ENCODE results near the gene FBLN7.
"Not testable (repeated sequence)": the region's sequence is repeated elsewhere in the genome, so short reads cannot be mapped to it uniquely, and the experiment has no call there.

Gene FBLN7

DNA sequence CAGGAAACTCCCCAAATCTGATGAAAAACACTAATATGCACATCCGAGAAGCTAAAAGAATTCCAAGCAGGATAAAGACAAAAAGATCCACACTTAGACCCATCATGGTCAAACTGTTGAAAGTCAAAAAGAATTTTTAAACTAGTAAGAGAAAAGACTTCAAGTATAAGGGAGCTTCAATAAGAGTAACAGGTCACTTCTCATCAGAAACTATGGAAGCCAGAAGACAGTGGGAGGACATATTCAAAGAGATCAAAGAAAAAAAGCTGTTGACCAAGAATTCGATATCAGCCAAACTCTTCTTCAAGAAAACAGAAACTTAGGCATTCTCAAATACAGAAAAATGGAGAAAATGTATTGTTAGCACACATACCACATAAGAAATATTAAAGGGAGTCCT lies 66.2 kb downstream of the FBLN7 start:
- H3K36me3 ChIP-seq, result no peaks in the 10 kb centered on the region
- peaks cover 23 to 38% (median 27%) of the 10 kb centered on the region in 11 experiments for H3K9me3 ChIP-seq (replicated peaks in 1 of 11)
- H3K9ac ChIP-seq, result no peak overlapping the region
- no peaks in the 10 kb centered on the region for H3K27me3 ChIP-seq
- H3K4me2 ChIP-seq, result no peak overlapping the region
- H4K20me1 ChIP-seq, result no peaks in the 10 kb centered on the region
- H3K4me1 ChIP-seq, result peaks cover 0 to 17% (median 6%) of the 10 kb centered on the region in 10 experiments; a peak in 11 of 20 replicates
- TF ChIP-seq Cebpa-rat (IDR thresholded peaks at IDR 0.05), result no peak
- H3K4me3 ChIP-seq, result no peak overlapping the region
- H3K27ac ChIP-seq, result no peak overlapping the region

- H4K20me1 ChIP-seq, H3K4me1 ChIP-seq, H3K9ac ChIP-seq, H3K4me2 ChIP-seq, H3K4me3 ChIP-seq, H3K27me3 ChIP-seq, H3K27ac ChIP-seq: not testable (repeated sequence)
- Histone ChIP-seq H3K9me3 (replicated peaks in 1 of 11) (peaks cover 19 to 37% (median 25%) of the 10 kb centered on the region in 11 experiments), H3K36me3 (peaks cover 11 to 30% (median 18%) of the 10 kb centered on the region in 11 experiments; a peak in 21 of 22 replicates)
These were observed 69.7 kb downstream of the FBLN7 start for GRCh38 chr2:112207905-112208304.

DNA sequence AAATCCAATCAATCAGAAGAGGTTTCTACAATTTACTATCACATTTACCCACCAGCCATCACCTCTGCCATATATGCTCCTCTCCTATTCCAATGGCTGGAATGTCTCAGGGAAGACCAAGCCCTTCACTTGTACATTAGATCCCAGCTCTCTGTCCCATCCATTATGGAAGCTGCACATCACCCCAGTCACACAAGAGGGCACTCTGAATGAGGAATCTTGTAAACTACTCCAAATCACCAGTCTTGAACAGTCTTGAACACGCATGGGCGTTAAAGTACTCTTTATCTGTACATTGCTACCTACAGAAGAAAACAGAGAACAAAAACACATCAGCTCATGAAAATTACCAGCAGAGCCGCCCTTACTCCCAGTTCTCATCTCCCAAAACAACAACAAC lies 78.0 kb downstream of the FBLN7 start:
- no peak for TF ChIP-seq Cebpa-rat (IDR thresholded peaks at IDR 0.05)
- peaks cover 0 to 20% (median 9%) of the 10 kb centered on the region in 10 experiments; a peak in 12 of 20 replicates for H3K4me1 ChIP-seq
- no peaks in the 10 kb centered on the region for H3K27me3 ChIP-seq
- peaks cover 16 to 39% (median 34%) of the 10 kb centered on the region in 11 experiments for H3K9me3 ChIP-seq (replicated peaks in 1 of 11)
- no peaks in the 10 kb centered on the region for H4K20me1 ChIP-seq
- no peak overlapping the region for H3K27ac ChIP-seq
- H3K36me3 ChIP-seq, result peaks cover 36 to 65% (median 59%) of the 10 kb centered on the region in 11 experiments
- no peak overlapping the region for H3K4me3 ChIP-seq
- H3K4me2 ChIP-seq, result no peak overlapping the region
- H3K9ac ChIP-seq, result no peak overlapping the region

GRCh38 chr2:112217854-112218253 lies 79.7 kb downstream of the FBLN7 start:
- Histone ChIP-seq H3K27ac (no peak overlapping the region), H4K20me1 (no peaks in the 10 kb centered on the region), H3K9ac (no peak overlapping the region), H3K4me3 (no peak overlapping the region), H3K9me3 (replicated peaks in 1 of 11) (peaks cover 31 to 53% (median 47%) of the 10 kb centered on the region in 11 experiments), H3K36me3 (peaks cover 37 to 67% (median 60%) of the 10 kb centered on the region in 11 experiments), H3K4me1 (peaks cover 0 to 20% (median 12%) of the 10 kb centered on the region in 10 experiments; a peak in 12 of 20 replicates), H3K4me2 (peak overlapping the region in 5 of 11 experiments; percentile 3 to 66 (median 19); a peak in 7 of 22 replicates), H3K27me3 (no peaks in the 10 kb centered on the region)
- no peak for TF ChIP-seq Cebpa-rat (IDR thresholded peaks at IDR 0.05)

DNA sequence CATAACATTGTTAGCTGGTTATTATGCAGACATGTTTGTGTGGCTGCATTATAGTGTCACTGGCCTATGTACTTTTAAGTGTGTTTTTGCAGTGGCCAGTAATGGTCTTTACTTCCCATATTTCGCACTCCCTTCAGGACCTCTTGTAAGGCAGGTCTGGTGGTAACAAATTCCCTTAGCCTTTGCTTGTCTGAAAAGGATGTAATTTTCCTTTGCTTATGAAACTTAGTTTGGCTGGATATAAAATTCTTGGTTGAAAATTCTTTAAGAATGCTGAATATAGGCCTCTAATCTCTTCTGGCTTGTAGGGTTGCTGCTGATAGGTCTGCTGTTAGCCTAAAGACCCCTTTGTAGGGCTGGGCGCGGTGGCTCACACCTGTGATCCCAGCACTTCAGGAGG lies 82.0 kb downstream of the FBLN7 start:
- H3K9me3 ChIP-seq (replicated peaks in 1 of 11), result peaks cover 27 to 44% (median 39%) of the 10 kb centered on the region in 11 experiments
- H3K36me3 ChIP-seq, result peaks cover 24 to 69% (median 56%) of the 10 kb centered on the region in 11 experiments
- no peak for TF ChIP-seq Cebpa-rat (IDR thresholded peaks at IDR 0.05)
- no peak overlapping the region for H3K4me2 ChIP-seq
- no peak overlapping the region for H3K4me3 ChIP-seq
- peaks cover 0 to 20% (median 15%) of the 10 kb centered on the region in 10 experiments; a peak in 13 of 20 replicates for H3K4me1 ChIP-seq
- no peaks in the 10 kb centered on the region for H4K20me1 ChIP-seq
- H3K27me3 ChIP-seq, result no peaks in the 10 kb centered on the region
- no peak overlapping the region for H3K9ac ChIP-seq
- H3K27ac ChIP-seq, result no peak overlapping the region

DNA sequence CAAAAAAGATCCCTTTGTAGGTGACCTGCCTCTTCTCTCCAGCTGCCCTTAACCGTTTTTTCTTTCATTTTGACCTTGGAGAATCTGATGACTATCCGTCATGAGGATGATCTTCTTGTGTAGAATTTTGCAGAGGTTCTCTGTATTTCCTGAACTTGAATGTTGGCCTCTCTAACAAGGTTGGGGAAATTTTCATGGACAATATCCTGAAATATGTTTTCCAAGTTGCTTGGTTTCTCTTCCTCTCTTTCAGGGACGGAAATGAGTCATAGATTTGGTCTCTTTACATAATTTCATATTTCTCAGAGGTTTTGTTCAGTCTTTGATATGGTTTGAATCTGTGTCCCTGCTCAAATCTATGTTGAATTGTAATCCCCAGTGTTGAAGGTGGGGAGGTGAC lies 82.6 kb downstream of the FBLN7 start:
- no peaks in the 10 kb centered on the region for H3K27me3 ChIP-seq
- H3K4me3 ChIP-seq, result no peak overlapping the region
- H3K4me2 ChIP-seq, result peak overlapping the region in 3 of 11 experiments; percentile 14 to 22 (median 18); a peak in 2 of 22 replicates
- H4K20me1 ChIP-seq, result no peaks in the 10 kb centered on the region
- H3K27ac ChIP-seq, result no peak overlapping the region
- no peak for TF ChIP-seq Cebpa-rat (IDR thresholded peaks at IDR 0.05)
- peaks cover 27 to 46% (median 41%) of the 10 kb centered on the region in 11 experiments for H3K9me3 ChIP-seq (replicated peaks in 1 of 11)
- no peak overlapping the region for H3K9ac ChIP-seq
- H3K36me3 ChIP-seq, result peaks cover 21 to 71% (median 56%) of the 10 kb centered on the region in 11 experiments
- H3K4me1 ChIP-seq, result peaks cover 0 to 20% (median 15%) of the 10 kb centered on the region in 10 experiments; a peak in 13 of 20 replicates

- peaks cover 36 to 99% (median 77%) of the 10 kb centered on the region in 11 experiments for H3K36me3 ChIP-seq
These were observed 91.2 kb downstream of the FBLN7 start for GRCh38 chr2:112229348-112229747.

DNA sequence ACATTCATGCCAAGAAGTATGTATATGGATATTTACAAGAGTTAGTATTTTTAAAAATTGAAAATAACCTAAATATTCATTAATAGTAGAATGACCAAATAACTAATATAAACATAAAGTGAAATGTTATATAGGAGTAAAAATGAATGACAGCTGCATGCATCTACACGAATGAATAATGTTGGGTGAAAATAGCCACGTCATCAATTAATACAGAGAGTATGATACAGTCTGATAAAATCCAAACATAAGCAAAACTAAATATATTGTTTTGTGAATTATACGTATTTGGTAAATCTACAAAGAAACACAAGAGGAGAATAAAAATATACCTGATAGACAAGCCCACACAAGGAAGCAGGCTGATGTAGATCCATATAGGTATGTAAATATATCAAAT lies 92.2 kb downstream of the FBLN7 start:
- H3K4me3 ChIP-seq, result no peak overlapping the region
- H4K20me1 ChIP-seq, result no peaks in the 10 kb centered on the region
- peaks cover 40 to 99% (median 82%) of the 10 kb centered on the region in 11 experiments for H3K36me3 ChIP-seq
- no peak for TF ChIP-seq Cebpa-rat (IDR thresholded peaks at IDR 0.05)
- peaks cover 0 to 9% (median 2%) of the 10 kb centered on the region in 10 experiments; a peak in 7 of 20 replicates for H3K4me1 ChIP-seq
- no peak overlapping the region for H3K9ac ChIP-seq
- no peak overlapping the region for H3K4me2 ChIP-seq
- H3K27ac ChIP-seq, result no peak overlapping the region
- peaks cover 4 to 22% (median 16%) of the 10 kb centered on the region in 11 experiments; a peak in 13 of 22 replicates for H3K9me3 ChIP-seq (replicated peaks in 1 of 11)
- H3K27me3 ChIP-seq, result no peaks in the 10 kb centered on the region

More at GRCh38 chr2:112229348-112229747, 91.2 kb downstream of the FBLN7 start:
- H4K20me1 ChIP-seq, result no peaks in the 10 kb centered on the region
- peaks cover 4 to 22% (median 16%) of the 10 kb centered on the region in 11 experiments; a peak in 13 of 22 replicates for H3K9me3 ChIP-seq (replicated peaks in 1 of 11)
- no peak overlapping the region for H3K9ac ChIP-seq
- H3K4me2 ChIP-seq, result peak overlapping the region in 3 of 11 experiments; percentile 9 to 26 (median 19); a peak in 2 of 22 replicates
- no peak for TF ChIP-seq Cebpa-rat (IDR thresholded peaks at IDR 0.05)
- H3K27me3 ChIP-seq, result no peaks in the 10 kb centered on the region
- H3K4me3 ChIP-seq, result no peak overlapping the region
- no peak overlapping the region for H3K27ac ChIP-seq
- H3K4me1 ChIP-seq, result peaks cover 0 to 9% (median 4%) of the 10 kb centered on the region in 10 experiments; a peak in 10 of 20 replicates
